HG03521 (cell line): ENCODE results near the gene GPC3.
"Not testable (repeated sequence)": the region's sequence is repeated elsewhere in the genome, so short reads cannot be mapped to it uniquely, and the experiment has no call there.

Source experiments
- ATAC-seq: cut with Tn5 transposase; IDR thresholded peaks from one replicate; pipeline ENCODE4 v1.9.1; 2021; ENCODE audit warnings: mild to moderate bottlenecking, moderate library complexity; ENCODE audit not compliant: unreplicated experiment

Gene GPC3

GRCh38 chrX:133789829-133790228 lies 195.6 kb downstream of the GPC3 start:
- no peak for ATAC-seq

GRCh38 chrX:133786382-133786781 lies 199.0 kb downstream of the GPC3 start:
- ATAC-seq, result no peak

- peak; percentile 72 for ATAC-seq
Observed at GRCh38 chrX:133783274-133783673, 202.1 kb downstream of the GPC3 start.

- no peak for ATAC-seq
Observed at GRCh38 chrX:133781174-133781573, 204.2 kb downstream of the GPC3 start.

- no peak for ATAC-seq
Observed at GRCh38 chrX:133776072-133776471, 209.3 kb downstream of the GPC3 start.

- ATAC-seq, result no peak
Observed at GRCh38 chrX:133774807-133775206, 210.6 kb downstream of the GPC3 start.

- ATAC-seq, result no peak
Observed at GRCh38 chrX:133771086-133771646, 214.2 kb downstream of the GPC3 start.

GRCh38 chrX:133762976-133763548 lies 222.3 kb downstream of the GPC3 start:
- not testable (repeated sequence) for ATAC-seq

- no peak for ATAC-seq
Observed at GRCh38 chrX:133754657-133755056, 230.7 kb downstream of the GPC3 start.

- no peak for ATAC-seq
Observed at GRCh38 chrX:133749951-133750350, 235.4 kb downstream of the GPC3 start.

- ATAC-seq, result no peak
Observed at GRCh38 chrX:133749370-133749769, 236.0 kb downstream of the GPC3 start.

- ATAC-seq, result no peak
Observed at GRCh38 chrX:133747196-133747595, 238.2 kb downstream of the GPC3 start.

- ATAC-seq, result no peak
Observed at GRCh38 chrX:133746593-133746992, 238.8 kb downstream of the GPC3 start.

- ATAC-seq, result peak; percentile 75
Observed at GRCh38 chrX:133745349-133745748, 240.0 kb downstream of the GPC3 start.

GRCh38 chrX:133742602-133743305 lies 242.6 kb downstream of the GPC3 start:
- no peak for ATAC-seq

GRCh38 chrX:133741303-133741702 lies 244.1 kb downstream of the GPC3 start:
- no peak for ATAC-seq

- ATAC-seq, result no peak
Observed at GRCh38 chrX:133726642-133727041, 258.8 kb downstream of the GPC3 start.

GRCh38 chrX:133726211-133726630 lies 259.2 kb downstream of the GPC3 start:
- no peak for ATAC-seq

- ATAC-seq, result no peak
Observed at GRCh38 chrX:133723930-133724329, 261.5 kb downstream of the GPC3 start.

GRCh38 chrX:133722756-133723155 lies 262.6 kb downstream of the GPC3 start:
- no peak for ATAC-seq

GRCh38 chrX:133720269-133720668 lies 265.1 kb downstream of the GPC3 start:
- not testable (repeated sequence) for ATAC-seq

- ATAC-seq, result no peak
Observed at GRCh38 chrX:133715715-133716114, 269.7 kb downstream of the GPC3 start.
